Neuronal stem cell (in vitro differentiated cells): ENCODE results near the gene NPHP4.

ENCODE experiments used
- DNase-seq: peaks from one replicate; pipeline ENCODE4 v3.0.0-alpha.2; 2013; ENCODE audit warnings: low spot score
- H2AFZ ChIP-seq: one replicate; pipeline ENCODE4 v1.6.1; 2013; ENCODE audit warnings: mild to moderate bottlenecking, low read length, inconsistent platforms
- H2AK5ac ChIP-seq: 2 replicates; pipeline ENCODE4 v1.6.1; 2013; ENCODE audit warnings: low read depth, mild to moderate bottlenecking, inconsistent platforms, low read length, moderate library complexity, mixed read lengths
- H2BK120ac ChIP-seq: 2 replicates; pipeline ENCODE4 v1.6.1; 2013; ENCODE audit warnings: low read depth, mild to moderate bottlenecking, inconsistent platforms, low read length, moderate library complexity, mixed read lengths
- H2BK12ac ChIP-seq: one replicate; pipeline ENCODE4 v1.6.1; 2013; ENCODE audit warnings: low read length, inconsistent platforms
- H2BK15ac ChIP-seq: 2 replicates; pipeline ENCODE4 v1.6.1; 2013; ENCODE audit warnings: mild to moderate bottlenecking, low read length, inconsistent platforms, mixed read lengths
- H2BK5ac ChIP-seq: one replicate; pipeline ENCODE4 v1.6.1; 2013; ENCODE audit warnings: inconsistent platforms, mild to moderate bottlenecking, low read length, moderate library complexity
- H3K14ac ChIP-seq: one replicate; pipeline ENCODE4 v1.6.1; 2013; ENCODE audit warnings: low read length, inconsistent platforms
- H3K18ac ChIP-seq: 2 replicates; pipeline ENCODE4 v1.6.1; 2013; ENCODE audit warnings: low read length, inconsistent platforms
- H3K23ac ChIP-seq: 2 replicates; pipeline ENCODE4 v1.6.1; 2013; ENCODE audit warnings: low read depth, mild to moderate bottlenecking, mixed read lengths, low read length, inconsistent platforms; ENCODE audit not compliant: poor library complexity
- H3K27ac ChIP-seq: replicated peaks from 3 replicates; pipeline ENCODE4 v1.5.1; 2013; ENCODE audit warnings: low read length, inconsistent platforms
- H3K27me3 ChIP-seq, 3 experiments: 2 replicates each; pipeline ENCODE4 v1.6.1; 2013; ENCODE audit warnings: low read length in 3 of 3, mild to moderate bottlenecking in 2 of 3, inconsistent platforms in 1 of 3, low read depth in 1 of 3, mixed read lengths in 1 of 3, moderate library complexity in 1 of 3; ENCODE audit not compliant: control insufficient read depth in 3 of 3, insufficient read depth in 3 of 3
- H3K36me3 ChIP-seq, 2 donors: replicated peaks in 1 of 2; 2 replicates each; pipeline ENCODE4 v1.6.1; 2013; ENCODE audit warnings: low read length in 2 of 2; ENCODE audit not compliant: control insufficient read depth in 2 of 2, insufficient read depth in 2 of 2
- H3K4ac ChIP-seq: 2 replicates; pipeline ENCODE4 v1.6.1; 2013; ENCODE audit warnings: inconsistent platforms, mild to moderate bottlenecking, low read length, moderate library complexity
- H3K4me1 ChIP-seq, 2 donors: 1 replicate in 1 of 2; 2 replicates in 1 of 2; pipeline ENCODE4 v1.6.1; 2013; ENCODE audit warnings: low read length in 2 of 2, low read depth in 1 of 2; ENCODE audit not compliant: control insufficient read depth in 2 of 2, insufficient read depth in 1 of 2
- H3K4me2 ChIP-seq: one replicate; pipeline ENCODE4 v1.6.1; 2013; ENCODE audit warnings: mild to moderate bottlenecking, low read length, inconsistent platforms; ENCODE audit not compliant: insufficient read depth, poor library complexity, severe bottlenecking
- H3K4me3 ChIP-seq, 2 donors: 2 replicates each; pipeline ENCODE4 v1.5.1; 2013; ENCODE audit warnings: low read length in 2 of 2, mild to moderate bottlenecking in 2 of 2, inconsistent platforms in 1 of 2, moderate library complexity in 1 of 2
- H3K79me1 ChIP-seq: one replicate; pipeline ENCODE4 v1.6.1; 2013; ENCODE audit warnings: low read depth, mild to moderate bottlenecking, inconsistent platforms, low read length, moderate library complexity
- H3K9ac ChIP-seq: one replicate; pipeline ENCODE4 v1.6.1; 2013; ENCODE audit warnings: mild to moderate bottlenecking, low read depth, low read length, inconsistent platforms; ENCODE audit not compliant: poor library complexity
- H3K9me3 ChIP-seq, 2 donors: replicated peaks in 1 of 2; 2 replicates each; pipeline versions ENCODE3 to v1.6.1; 2013; ENCODE audit warnings: low read length in 2 of 2, mild to moderate bottlenecking in 2 of 2, inconsistent platforms in 1 of 2, low read depth in 1 of 2, mixed read lengths in 1 of 2, moderate library complexity in 1 of 2; ENCODE audit not compliant: control insufficient read depth in 2 of 2, insufficient read depth in 1 of 2
- H4K8ac ChIP-seq: one replicate; pipeline ENCODE4 v1.6.1; 2013; ENCODE audit warnings: low read depth, mild to moderate bottlenecking, inconsistent platforms, low read length, moderate library complexity
- H4K91ac ChIP-seq: one replicate; pipeline ENCODE4 v1.6.1; 2013; ENCODE audit warnings: low read length, low read depth, mild to moderate bottlenecking, inconsistent platforms; ENCODE audit not compliant: poor library complexity
- WGBS, 2 donors: extraction: QIAGEN DNeasy Blood & Tissue Kit; methylation state at CpG; one replicate each; pipeline ENCODE4 v1.1.7; 2013; ENCODE audit warnings: missing lambda C conversion rate in 2 of 2, mixed read lengths in 1 of 2; ENCODE audit not compliant: insufficient read length in 2 of 2, insufficient replicate concordance in 1 of 2; ENCODE audit errors: extremely low coverage in 2 of 2; 5-methylcytosine and 5-hydroxymethylcytosine counted together

Gene NPHP4

DNA sequence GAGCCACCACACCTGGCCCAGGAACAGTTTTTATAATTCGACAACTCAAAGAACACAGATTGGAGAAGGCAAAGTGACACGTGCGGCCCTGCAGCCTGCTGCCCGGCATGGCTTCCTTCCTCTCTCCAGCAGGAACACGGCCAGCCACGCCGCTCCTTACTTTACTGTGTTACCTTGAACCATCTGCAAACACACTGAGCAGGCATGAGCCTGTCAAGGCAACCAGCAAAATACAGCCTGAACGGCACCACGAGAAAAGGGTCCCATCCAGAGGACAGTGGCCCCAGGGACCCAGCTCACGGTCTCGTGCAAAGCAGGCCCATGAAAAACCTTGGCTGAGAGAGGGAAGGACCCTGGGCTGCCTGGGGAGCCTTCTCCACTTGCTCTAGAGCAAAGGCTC lies 38.8 kb downstream of the NPHP4 start:
- DNase-seq, result no peak
- WGBS, 2 donors, result no CpG with 5 or more reads among the region's 11 CpGs

GRCh38 chr1:5951846-5952410 lies 40.3 kb downstream of the NPHP4 start:
- Histone ChIP-seq H3K9ac (no peak overlapping the region), H4K91ac (no peak overlapping the region), H3K9me3 (no peaks in the 10 kb centered on the region), H2AK5ac (no peak overlapping the region), H2BK15ac (no peak overlapping the region), H3K4me3 (no peak overlapping the region), H3K23ac (no peak overlapping the region), H3K18ac (no peak overlapping the region), H3K27ac (no peak overlapping the region), H3K4me1 (no peaks in the 10 kb centered on the region), H2BK5ac (no peak overlapping the region), H2BK120ac (no peak overlapping the region), H3K4me2 (no peak overlapping the region), H3K14ac (no peak overlapping the region), H3K79me1 (no peaks in the 10 kb centered on the region), H3K27me3 (no peaks in the 10 kb centered on the region), H2AFZ (no peak overlapping the region), H3K36me3 (peaks cover 24 to 73% of the 10 kb centered on the region in 2 donors), H2BK12ac (no peak overlapping the region), H3K4ac (no peak overlapping the region), H4K8ac (no peak overlapping the region)
- no peak for DNase-seq
- WGBS, 2 donors, result no CpG with 5 or more reads among the region's 19 CpGs

More for the DNA sequence above, 38.8 kb downstream of the NPHP4 start:
- Histone ChIP-seq H3K4ac (no peak overlapping the region), H3K14ac (no peak overlapping the region), H3K18ac (no peak overlapping the region), H3K9me3 (no peaks in the 10 kb centered on the region), H3K79me1 (no peaks in the 10 kb centered on the region), H3K27ac (no peak overlapping the region), H2AK5ac (no peak overlapping the region), H2BK120ac (no peak overlapping the region), H4K91ac (no peak overlapping the region), H3K4me2 (no peak overlapping the region), H3K4me1 (no peaks in the 10 kb centered on the region), H3K23ac (peak overlapping the region; percentile 56), H2BK5ac (no peak overlapping the region), H2BK15ac (no peak overlapping the region), H3K36me3 (peaks cover 19 to 71% of the 10 kb centered on the region in 2 donors), H2BK12ac (no peak overlapping the region), H3K27me3 (no peaks in the 10 kb centered on the region), H3K9ac (peak overlapping the region; percentile 5), H4K8ac (no peak overlapping the region), H2AFZ (no peak overlapping the region), H3K4me3 (no peak overlapping the region)

- Histone ChIP-seq H3K9ac (no peak overlapping the region), H3K4me1 (no peaks in the 10 kb centered on the region), H2BK120ac (no peak overlapping the region), H3K14ac (no peak overlapping the region), H3K36me3 (peaks cover 24 to 73% of the 10 kb centered on the region in 2 donors), H3K27ac (no peak overlapping the region), H2BK12ac (no peak overlapping the region), H2AFZ (no peak overlapping the region), H4K8ac (no peak overlapping the region), H3K27me3 (no peaks in the 10 kb centered on the region), H4K91ac (no peak overlapping the region), H3K23ac (no peak overlapping the region), H3K4me3 (no peak overlapping the region), H3K4ac (no peak overlapping the region), H2AK5ac (no peak overlapping the region), H3K9me3 (peaks cover 0 to 1% of the 10 kb centered on the region in 2 donors), H2BK15ac (no peak overlapping the region), H3K18ac (no peak overlapping the region), H2BK5ac (no peak overlapping the region), H3K4me2 (no peak overlapping the region), H3K79me1 (no peaks in the 10 kb centered on the region)
- DNase-seq, result no peak
- no CpG with 5 or more reads among the region's 24 CpGs for WGBS, 2 donors
Observed at GRCh38 chr1:5950994-5951785, 41.0 kb downstream of the NPHP4 start.

DNA sequence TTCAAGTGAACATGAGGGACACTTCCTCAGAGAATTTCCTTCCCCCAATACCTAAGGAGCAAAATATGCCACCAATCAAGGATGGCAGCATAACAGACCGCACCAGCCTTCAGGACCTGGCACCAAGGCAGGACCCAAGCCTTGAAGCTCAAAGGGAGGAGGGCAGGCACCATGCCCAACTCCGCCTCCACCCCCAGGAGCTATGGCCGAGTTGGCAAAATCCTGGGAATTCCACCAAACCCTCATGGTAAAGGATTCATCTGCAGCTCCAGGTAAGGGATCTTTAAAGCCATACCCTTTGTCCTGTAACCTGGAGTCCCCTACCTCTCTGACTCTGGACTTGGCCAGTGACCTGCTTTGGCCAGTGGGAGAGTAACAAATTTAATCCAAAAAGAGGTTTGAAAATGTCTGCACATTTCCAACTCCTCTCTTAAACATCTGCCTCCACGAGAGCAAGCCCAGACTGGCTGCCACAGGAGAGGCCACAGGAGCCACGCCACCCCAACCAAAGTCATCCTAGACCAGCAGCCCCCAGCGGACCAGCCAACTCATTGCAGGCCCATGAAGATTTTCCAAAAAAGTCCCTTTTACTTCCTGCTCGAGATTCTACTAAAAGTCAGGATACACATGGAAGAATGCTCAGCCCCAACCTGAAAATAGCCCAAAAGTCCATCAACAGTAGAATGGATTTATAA lies 41.9 kb downstream of the NPHP4 start:
- Histone ChIP-seq H2BK12ac (no peak overlapping the region), H4K91ac (no peak overlapping the region), H2AK5ac (no peak overlapping the region), H3K4me3 (no peak overlapping the region), H3K4me2 (no peak overlapping the region), H3K18ac (no peak overlapping the region), H3K79me1 (no peaks in the 10 kb centered on the region), H2BK15ac (no peak overlapping the region), H3K9me3 (peaks cover 0 to 1% of the 10 kb centered on the region in 2 donors), H3K27me3 (no peaks in the 10 kb centered on the region), H3K4me1 (no peaks in the 10 kb centered on the region), H3K4ac (no peak overlapping the region), H3K14ac (no peak overlapping the region), H3K9ac (no peak overlapping the region), H3K27ac (no peak overlapping the region), H2BK5ac (no peak overlapping the region), H4K8ac (no peak overlapping the region), H3K36me3 (peaks cover 20 to 74% of the 10 kb centered on the region in 2 donors), H2BK120ac (no peak overlapping the region), H2AFZ (no peak overlapping the region), H3K23ac (no peak overlapping the region)
- no CpG with 5 or more reads among the region's 7 CpGs for WGBS, 2 donors
- DNase-seq, result no peak
